ENCODE results near the gene FAHD1.
"Not testable (repeated sequence)": the region's sequence is repeated elsewhere in the genome, so short reads cannot be mapped to it uniquely, and the experiment has no call there.

Gene FAHD1

DNA sequence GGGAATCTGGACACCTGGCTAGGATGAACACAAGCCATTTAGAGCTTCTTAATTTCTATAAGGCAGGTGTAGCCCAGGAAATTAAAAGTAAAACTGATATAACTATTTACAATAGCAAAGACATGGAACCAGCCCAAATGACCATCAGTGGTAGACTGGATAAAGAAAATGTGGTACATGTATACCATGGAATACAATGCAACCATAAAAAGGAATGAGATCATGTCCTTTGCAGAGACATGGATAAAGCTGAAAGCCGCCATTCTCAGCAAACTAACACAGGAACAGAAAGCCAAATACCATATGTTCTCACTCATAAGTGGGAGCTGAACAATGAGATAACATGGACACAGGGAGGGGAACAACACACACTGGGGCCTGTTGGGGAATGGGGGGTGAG, 19.4 kb downstream of the FAHD1 start:
- no peak for DNase-seq (ENCODE audit: low spot score)

- DNase-seq (ENCODE audit: low spot score): no peak
These were observed 24.0 kb downstream of the FAHD1 start for GRCh38 chr16:1850981-1851380.

DNA sequence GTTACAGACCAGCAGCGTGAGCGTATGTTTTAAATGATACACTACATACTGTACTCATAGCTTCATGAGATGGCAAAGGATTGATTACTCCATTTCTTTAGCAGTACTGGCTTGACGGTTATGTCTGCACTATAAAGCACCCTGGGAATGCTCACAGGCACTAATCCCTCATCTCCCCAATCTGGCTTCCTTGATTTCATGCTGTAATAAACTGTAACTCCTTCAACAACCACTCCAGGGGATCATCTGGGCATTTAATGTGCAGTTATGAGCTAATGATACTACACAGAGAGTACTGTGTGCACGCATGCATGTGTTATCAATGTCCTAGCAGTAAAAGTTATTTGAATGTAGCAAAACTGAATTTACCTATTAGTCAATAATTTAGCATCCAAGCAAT, 24.8 kb downstream of the FAHD1 start:
- no peak for DNase-seq (ENCODE audit: low spot score)

GRCh38 chr16:1857433-1858097, 30.6 kb downstream of the FAHD1 start:
- DNase-seq (ENCODE audit: low spot score): no peak

GRCh38 chr16:1858189-1858865, 31.3 kb downstream of the FAHD1 start:
- DNase-seq (ENCODE audit: low spot score): no peak

DNA sequence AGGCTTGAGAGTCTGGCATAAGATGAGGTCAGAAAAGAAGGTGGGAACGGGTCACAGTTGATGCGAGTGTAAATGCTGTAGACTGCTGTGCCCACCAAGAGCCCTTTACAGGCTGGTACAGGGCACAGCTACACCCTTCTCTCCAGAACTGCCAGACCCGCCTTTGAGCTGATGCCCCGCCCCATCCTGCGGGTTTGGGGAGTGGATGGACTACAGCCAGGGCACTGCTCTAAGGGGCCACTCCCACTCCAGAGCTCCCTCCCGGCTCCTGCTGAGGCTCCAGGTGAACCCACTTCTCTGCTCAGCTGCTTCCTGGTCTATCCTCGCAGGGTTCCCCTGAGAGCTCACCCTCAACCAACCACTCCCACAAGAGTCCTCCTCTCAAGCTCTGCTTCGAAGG, 32.6 kb downstream of the FAHD1 start:
- no peak for DNase-seq (ENCODE audit: low spot score)

GRCh38 chr16:1861730-1862129, 34.7 kb downstream of the FAHD1 start:
- DNase-seq (ENCODE audit: low spot score): no peak

GRCh38 chr16:1862394-1862793, 35.4 kb downstream of the FAHD1 start:
- DNase-seq (ENCODE audit: low spot score): no peak

DNA sequence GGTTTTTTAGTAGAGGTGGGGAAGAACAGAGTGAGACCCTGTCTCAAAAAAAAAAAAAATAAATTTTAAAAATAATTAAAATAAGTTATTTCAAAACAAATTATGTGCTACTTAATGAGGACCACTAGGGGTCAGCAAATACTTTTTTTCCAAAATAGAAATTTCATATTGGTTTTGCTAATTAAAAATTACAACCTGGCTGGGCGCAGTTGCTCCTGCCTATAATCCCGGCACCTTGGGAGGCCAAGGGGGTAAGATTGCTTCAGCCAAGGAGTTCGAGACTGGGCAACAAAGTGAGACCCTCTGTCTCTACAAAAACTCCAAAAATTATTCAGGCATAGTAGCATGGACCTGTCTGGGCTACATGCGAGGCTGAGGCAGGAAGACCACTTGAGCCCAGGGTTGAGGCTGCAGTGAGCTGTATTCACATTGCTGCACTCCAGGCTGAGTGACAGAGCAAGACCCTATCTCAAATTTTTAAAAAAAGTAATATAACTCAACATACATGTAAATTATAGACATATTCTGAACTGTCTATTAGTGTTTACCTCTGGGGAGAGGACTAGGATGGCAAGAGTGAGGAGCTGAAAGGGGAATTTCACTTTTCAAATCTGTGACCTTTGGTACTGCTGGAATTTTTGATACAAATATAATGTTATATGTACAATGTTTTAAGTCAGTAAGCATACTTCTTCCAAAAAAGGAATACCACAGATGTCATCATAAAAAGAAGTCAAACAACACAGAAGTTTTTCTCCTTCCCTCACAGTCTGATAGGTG, 36.9 kb downstream of the FAHD1 start:
- DNase-seq (ENCODE audit: low spot score): peak; percentile 62

DNA sequence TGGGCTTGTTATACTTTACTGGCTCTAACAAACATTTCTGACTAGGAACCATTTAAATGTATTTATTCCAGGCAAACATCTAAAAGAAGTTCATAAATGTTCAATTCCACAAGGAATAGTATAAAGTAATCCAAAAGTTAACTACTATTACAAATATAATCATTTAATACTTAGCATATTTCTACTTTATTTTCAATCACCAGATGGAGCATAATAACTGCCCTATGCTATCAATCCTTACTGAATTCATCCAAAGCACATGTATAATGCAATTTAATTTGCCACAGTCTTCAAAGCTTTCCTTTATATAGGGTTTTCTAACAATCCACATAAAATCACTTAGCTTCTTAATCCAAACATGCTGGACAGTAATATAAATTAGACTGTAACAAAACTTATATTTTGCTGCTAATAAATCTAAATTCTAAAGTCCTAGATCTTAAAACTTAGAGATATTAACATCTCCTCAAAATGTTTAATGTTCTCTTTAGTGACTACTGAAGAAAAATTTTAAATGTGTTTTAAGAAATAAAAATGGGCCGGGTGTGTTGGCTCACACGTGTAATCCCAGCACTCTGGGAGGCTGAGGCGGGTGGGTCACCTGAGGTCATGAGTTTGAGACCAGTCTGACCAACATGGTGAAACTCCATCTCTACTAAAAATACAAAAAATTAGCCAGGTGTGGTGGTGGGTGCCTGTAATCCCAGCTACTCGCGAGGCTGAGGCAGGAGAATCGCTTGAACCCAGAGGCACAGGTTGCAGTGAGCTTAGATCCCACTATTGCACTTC, 39.1 kb downstream of the FAHD1 start:
- no peak for DNase-seq (ENCODE audit: low spot score)

- no peak for DNase-seq (ENCODE audit: low spot score)
These were observed 43.5 kb downstream of the FAHD1 start for GRCh38 chr16:1870365-1871082.

DNA sequence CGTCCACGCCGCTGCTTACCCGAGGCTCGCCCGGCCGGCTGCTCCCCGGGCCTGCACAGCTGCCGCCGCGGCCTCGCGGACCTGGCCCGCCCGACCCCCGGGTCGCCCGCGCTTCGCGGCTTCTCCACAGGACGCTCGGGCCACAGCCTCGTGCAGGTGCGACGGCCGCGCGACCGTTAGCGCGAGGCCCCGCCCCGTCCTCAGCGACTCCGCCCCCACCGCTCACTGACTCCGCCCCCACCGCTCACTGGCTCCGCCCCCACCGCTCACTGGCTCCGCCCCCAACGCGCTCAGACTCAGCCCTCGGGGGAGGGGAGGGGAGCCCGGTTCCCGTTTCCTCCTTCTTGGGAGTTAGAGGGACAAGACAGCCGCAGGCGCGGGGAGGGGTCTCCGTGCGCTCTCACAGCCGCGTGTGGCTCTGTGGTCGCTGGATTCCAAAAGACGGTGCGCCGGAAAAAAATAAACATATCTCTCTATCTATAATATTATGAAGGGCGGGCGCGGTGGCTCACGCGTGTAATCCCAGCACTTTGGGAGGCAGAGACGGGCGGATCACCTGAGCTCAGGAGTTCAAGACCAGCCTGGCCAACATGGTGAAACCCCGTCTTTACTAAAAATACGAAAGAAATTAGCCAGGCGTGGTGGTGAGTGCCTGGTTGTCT, 45.1 kb downstream of the FAHD1 start, which contains the start of gene MEIOB:
TSS of gene MEIOB (minus strand) at position 191 of the 662 bp plus-strand sequence. CDS start 3,989 bp downstream, outside the sequence.
- no peak for DNase-seq (ENCODE audit: low spot score)

- peak; percentile 16 for DNase-seq (ENCODE audit: low spot score)
These were observed 47.8 kb downstream of the FAHD1 start for GRCh38 chr16:1874854-1875253.

DNA sequence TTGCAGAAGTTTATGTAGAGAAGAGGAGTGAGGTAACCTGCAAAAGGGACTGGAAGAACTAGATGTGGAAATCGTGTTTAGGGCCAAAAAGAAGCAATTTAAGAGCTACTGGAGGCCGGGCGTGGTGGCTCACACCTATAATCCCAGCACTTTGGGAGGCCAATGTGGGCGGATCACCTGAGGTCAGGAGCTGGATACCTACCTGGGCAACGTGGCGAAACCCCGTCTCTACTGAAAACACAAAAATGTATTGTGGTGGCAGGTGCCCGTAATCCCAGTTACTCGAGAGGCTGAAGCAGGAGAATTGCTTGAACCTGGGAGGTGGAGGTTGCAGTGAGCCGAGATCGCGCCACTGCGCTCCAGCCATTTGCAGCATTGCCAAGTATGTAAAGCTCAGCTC, 49.1 kb downstream of the FAHD1 start:
- not testable (repeated sequence) for DNase-seq (ENCODE audit: low spot score)

GRCh38 chr16:1876468-1876867, 49.5 kb downstream of the FAHD1 start:
- no peak for DNase-seq (ENCODE audit: low spot score)

DNA sequence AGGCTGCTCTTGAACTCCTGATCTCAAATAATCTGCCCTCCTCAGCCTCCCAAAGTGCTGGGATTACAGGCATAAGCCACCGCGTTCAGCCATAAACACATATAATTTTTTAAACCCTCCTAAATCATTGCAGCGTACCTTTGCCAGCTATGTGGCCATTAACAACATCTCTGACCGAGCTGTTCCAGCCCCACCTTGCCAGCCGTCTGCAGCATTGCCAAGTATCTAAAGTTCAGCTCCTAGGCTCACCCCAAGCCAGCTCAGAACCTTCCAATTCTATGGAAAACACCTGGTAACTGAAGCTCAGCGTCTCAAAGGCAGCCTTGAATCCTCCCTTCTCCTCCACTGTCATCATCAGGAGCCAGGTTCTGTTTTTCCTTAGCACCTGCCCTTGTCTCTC, 50.1 kb downstream of the FAHD1 start:
- no peak for DNase-seq (ENCODE audit: low spot score)

- no peak for DNase-seq (ENCODE audit: low spot score)
These were observed 50.8 kb downstream of the FAHD1 start for GRCh38 chr16:1877804-1878203.

DNA sequence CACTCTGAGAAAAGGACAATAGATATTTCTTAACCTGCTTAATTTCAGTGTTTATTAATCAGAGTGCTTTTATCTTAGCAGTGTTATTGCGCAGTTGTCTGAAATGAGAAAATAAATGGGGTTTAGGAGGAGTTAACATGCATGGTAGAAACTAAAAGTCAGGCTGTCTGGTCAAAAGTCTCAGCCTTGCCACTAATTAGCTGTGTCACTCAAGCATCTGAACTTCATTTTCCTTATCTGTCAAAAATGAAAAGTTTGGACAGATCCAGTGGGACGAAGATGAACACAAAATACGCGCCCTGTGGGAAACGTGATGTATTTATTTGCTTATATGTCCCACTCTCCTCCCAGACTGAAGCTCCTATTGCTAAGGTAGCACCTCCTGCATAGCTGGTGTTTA, 51.2 kb downstream of the FAHD1 start:
- no peak for DNase-seq (ENCODE audit: low spot score)

Measured in NAMALWA (cell line).